A549 (cell line): ENCODE data around the gene SGPL1. TPM values are rescaled to one million over a fixed set of nuclear protein-coding genes. Genes with fewer than 3 reads are reported as not detected.

Source experiments
- ATAC-seq, 2 experiments: fragments of 200-7000 bp in 1 of 2; fragments of >200 bp in 1 of 2; cut with Nextera tagmentation in 1 of 2; cut with Tn5 transposase in 1 of 2; 3 replicates each; pipeline versions ENCODE4 v1.8.0 to v1.9.1; 2018 to 2020; ENCODE audit warnings: mild to moderate bottlenecking in 1 of 2, moderate library complexity in 1 of 2
- CTCF ChIA-PET: fragments of 300-600 bp; sonication (Branson Sonifier 250); formaldehyde crosslinking; extraction: SDS; loops from one replicate; lab custom pipeline; 2021; ENCODE audit warnings: antibody characterized with exemption, inconsistent platforms; lab: Yijun Ruan, JAX
- POLR2A ChIA-PET: fragments of 350-600 bp; formaldehyde crosslinking; extraction: SDS; loops from one replicate; lab custom pipeline; 2021; ENCODE audit warnings: antibody characterized with exemption, inconsistent platforms; lab: Yijun Ruan, JAX
- DNase-seq, 2 experiments: peaks; one replicate each; pipeline versions ENCODE4 v3.0.0 to v3.0.0-alpha.2; 2011 to 2016; ENCODE audit warnings: low read depth in 1 of 2, low spot score in 1 of 2
- FAIRE-seq: peaks from 2 replicates; lab custom pipeline; 2011; peaks lifted over from hg19 to GRCh38; lab: Jason Lieb, UNC
- H3K27ac ChIP-seq, 2 experiments: fragments of >200 bp; sonication (Bioruptor Twin); formaldehyde crosslinking; 3 replicates each; pipeline ENCODE4 v1.5.1; 2016 to 2017
- H3K4me1 ChIP-seq: fragments of >200 bp; sonication (Bioruptor Twin); formaldehyde crosslinking; 3 replicates; pipeline ENCODE4 v1.6.1; 2016
- H3K4me2 ChIP-seq: fragments of >200 bp; sonication (Bioruptor Twin); formaldehyde crosslinking; 3 replicates; pipeline ENCODE4 v1.6.1; 2016
- H3K4me3 ChIP-seq: fragments of >200 bp; sonication (Bioruptor Twin); formaldehyde crosslinking; 3 replicates; pipeline ENCODE4 v1.5.1; 2016
- H3K9me3 ChIP-seq: fragments of >200 bp; sonication (Bioruptor Twin); formaldehyde crosslinking; 3 replicates; pipeline ENCODE4 v1.6.1; 2016
- CHD2 ChIP-seq: fragments of 150-350 bp; IDR thresholded peaks from 2 replicates; pipeline ENCODE4 v1.6.1; 2014; ENCODE audit warnings: low read length; ENCODE audit not compliant: partially characterized antibody
- FOSL2 ChIP-seq, 2 experiments: fragments of 450-650 bp in 1 of 2; fragments of >200 bp in 1 of 2; sonication (Bioruptor Twin) in 1 of 2; formaldehyde crosslinking; IDR thresholded peaks; 2 replicates each; pipeline versions ENCODE4 v1.5.0 to v1.6.1; 2016 to 2020; ENCODE audit warnings: mild to moderate bottlenecking in 1 of 2, moderate library complexity in 1 of 2
- HDAC2 ChIP-seq: fragments of 200-600 bp; sonication (generic); IDR thresholded peaks from 2 replicates; pipeline ENCODE4 v1.6.1; 2016
- HES2 ChIP-seq: fragments of >200 bp; sonication (Bioruptor Twin); formaldehyde crosslinking; IDR thresholded peaks from 2 replicates; pipeline ENCODE4 v1.6.1; 2016
- HMGXB4 ChIP-seq: fragments of 250-450 bp; sonication (Bioruptor Pico); IDR thresholded peaks from 2 replicates; pipeline ENCODE4 v1.5.0; 2021; ENCODE audit warnings: mild to moderate bottlenecking, moderate library complexity, borderline replicate concordance
- JUN ChIP-seq, 2 experiments: fragments of >200 bp; sonication (Bioruptor Twin); formaldehyde crosslinking; IDR thresholded peaks; 2 replicates in 1 of 2; 3 replicates in 1 of 2; pipeline ENCODE4 v1.6.1; 2016 to 2017
- JUNB ChIP-seq: fragments of >200 bp; sonication (Bioruptor Twin); formaldehyde crosslinking; IDR thresholded peaks from 2 replicates; pipeline ENCODE4 v1.6.1; 2016
- NPAS2 ChIP-seq: fragments of 250-450 bp; sonication (Bioruptor Pico); IDR thresholded peaks from 2 replicates; pipeline ENCODE4 v1.8.0; 2022; ENCODE audit warnings: mild to moderate bottlenecking, moderate library complexity, borderline replicate concordance
- PBX3 ChIP-seq: IDR thresholded peaks from 2 replicates; pipeline ENCODE4 v1.6.1; 2012
- PHF8 ChIP-seq: fragments of 200-600 bp; sonication (generic); IDR thresholded peaks from 2 replicates; pipeline ENCODE4 v1.6.1; 2016; ENCODE audit warnings: low read depth, mild to moderate bottlenecking, antibody characterized with exemption, moderate library complexity, borderline replicate concordance
- REST ChIP-seq: fragments of 200-600 bp; sonication (generic); IDR thresholded peaks from 2 replicates; pipeline ENCODE4 v1.6.1; 2016; ENCODE audit warnings: antibody characterized with exemption, mild to moderate bottlenecking, moderate library complexity
- USF2 ChIP-seq: fragments of 450-650 bp; IDR thresholded peaks from 2 replicates; pipeline ENCODE4 v1.6.1; 2014; ENCODE audit warnings: antibody characterized with exemption
- ZFP36 ChIP-seq: fragments of 450-650 bp; IDR thresholded peaks from 2 replicates; pipeline ENCODE4 v1.6.1; 2014; ENCODE audit warnings: borderline replicate concordance; ENCODE audit not compliant: partially characterized antibody
- ZNF302 ChIP-seq: fragments of 250-450 bp; sonication (Bioruptor Pico); IDR thresholded peaks from 2 replicates; pipeline ENCODE4 v1.9.0; 2021; ENCODE audit warnings: inconsistent platforms, mild to moderate bottlenecking, moderate library complexity
- WGBS: methylation state at CpG from one replicate; pipeline ENCODE4 v1.1.6; 2017; ENCODE audit errors: missing lambda C conversion rate; 5-methylcytosine and 5-hydroxymethylcytosine counted together
- polyA plus RNA-seq, 4 experiments: library from polyadenylated mRNA; depleted of rRNA in 3 of 4; stranded (reverse); fragments of >200 nt; fragmentation: RNase III in 1 of 4; extraction: RNeasy Plus Mini Kit Qiagen cat#74134 plus additional on column Dnase treatment in 1 of 4; gene quantifications; 2 replicates in 3 of 4; 3 replicates in 1 of 4; pipeline ENCODE4 v1.2.3, GENCODE V29; 2011 to 2017

SGPL1 gene
- polyA plus RNA-seq, 2 of the 4 experiments (the other 2 are of a cell fraction), result 32.2 to 49.8 TPM

- no peak for TF ChIP-seq HMGXB4 (CRISPR knock-in tag)
- no peak for TF ChIP-seq JUNB
- no peak for TF ChIP-seq FOSL2 (IDR thresholded peaks at IDR 0.05)
- no peak for TF ChIP-seq FOSL2 (CRISPR knock-in tag; IDR thresholded peaks at IDR 0.05)
- TF ChIP-seq PBX3, result no peak
- no peak for TF ChIP-seq JUN (IDR thresholded peaks at IDR 0.05)
Measured at GRCh38 chr10:70913191-70913892, 97.6 kb downstream of the SGPL1 start (continued).

GRCh38 chr10:70913893-70914240 lies 98.1 kb downstream of the SGPL1 start:
- Histone ChIP-seq H3K27ac (no peak overlapping the region), H3K4me1 (no peaks in the 10 kb centered on the region), H3K4me3 (no peak overlapping the region), H3K9me3 (no peaks in the 10 kb centered on the region), H3K4me2 (no peak overlapping the region)
- POLR2A ChIA-PET, result no interaction called here
- 69% methylated on average over 3 of the region's 3 CpGs for WGBS
- ATAC-seq (no peak), FAIRE-seq (no peak), DNase-seq (no peak)
- TF ChIP-seq PHF8, result no peak
- TF ChIP-seq CHD2, result no peak
- TF ChIP-seq NPAS2 (CRISPR knock-in tag), result no peak
- TF ChIP-seq USF2, result no peak
- TF ChIP-seq HDAC2, result no peak
- no peak for TF ChIP-seq REST
- no peak for TF ChIP-seq ZFP36
- no peak for TF ChIP-seq ZNF302 (CRISPR knock-in tag)
- CTCF ChIA-PET, result interaction anchor here (4.0 to 17.2 kb wide), 3 partner anchors 11 to 362 kb away, joined by 30 to 362 read pairs (median 39); no protein-coding TSS in a partner anchor

GRCh38 chr10:70914316-70914864 lies 98.6 kb downstream of the SGPL1 start:
- ATAC-seq, result no peak
- H3K4me2 ChIP-seq, result no peak overlapping the region
- CTCF ChIA-PET, result interaction anchor here (4.0 to 17.2 kb wide), 3 partner anchors 11 to 361 kb away, joined by 30 to 362 read pairs (median 39); no protein-coding TSS in a partner anchor
- DNase-seq, result no peak
- H3K27ac ChIP-seq, result no peak overlapping the region
- 35% methylated on average over 9 of the region's 10 CpGs for WGBS
- no peaks in the 10 kb centered on the region for H3K9me3 ChIP-seq
- POLR2A ChIA-PET, result no interaction called here
- H3K4me1 ChIP-seq, result no peaks in the 10 kb centered on the region
- no peak overlapping the region for H3K4me3 ChIP-seq
- peak; percentile 28 for TF ChIP-seq ZFP36
- TF ChIP-seq HES2, result no peak
- no peak for FAIRE-seq
